Sigmoid colon (tissue), 7 donors: ENCODE data around the gene TAOK3. TPM values are rescaled to one million over a fixed set of nuclear protein-coding genes. Genes with fewer than 3 reads are reported as not detected.

Experiments used
- DNase-seq: peaks from one replicate; pipeline ENCODE4 v3.0.0-alpha.2; 2019
- H3K27ac ChIP-seq, 4 donors: fragments of 200-600 bp; sonication (generic); one replicate each; pipeline ENCODE4 v1.5.1; 2016 to 2019; ENCODE audit warnings: mild to moderate bottlenecking in 1 of 4
- H3K27me3 ChIP-seq, 3 donors: fragments of 200-600 bp; sonication (generic); one replicate each; pipeline ENCODE4 v1.5.1; 2019; ENCODE audit warnings: mild to moderate bottlenecking in 1 of 3
- H3K36me3 ChIP-seq, 4 donors: fragments of 200-600 bp; sonication (generic); one replicate each; pipeline ENCODE4 v1.5.1; 2016 to 2019
- H3K4me1 ChIP-seq, 4 donors: fragments of 200-600 bp; sonication (generic); one replicate each; pipeline ENCODE4 v1.5.1; 2017 to 2019
- H3K4me3 ChIP-seq, 4 donors: fragments of 200-600 bp; sonication (generic); one replicate each; pipeline ENCODE4 v1.5.1; 2017 to 2019; ENCODE audit warnings: mild to moderate bottlenecking in 2 of 4, moderate library complexity in 1 of 4
- H3K9me3 ChIP-seq, 4 donors: fragments of 200-600 bp in 3 of 4; sonication (generic) in 3 of 4; one replicate each; pipeline versions ENCODE4 v1.5.1 to v1.6.1; 2013 to 2019
- CTCF ChIP-seq, 4 experiments: fragments of 450-650 bp in 3 of 4; fragments of 200-600 bp in 1 of 4; IDR thresholded peaks; one replicate each; pipeline ENCODE4 v1.5.1; 2016 to 2019; ENCODE audit warnings: antibody characterized with exemption in 4 of 4, mild to moderate bottlenecking in 3 of 4, moderate library complexity in 2 of 4
- EP300 ChIP-seq, 4 donors: sonication (generic); formaldehyde crosslinking; IDR thresholded peaks; one replicate each; pipeline ENCODE4 v1.6.1; 2017; ENCODE audit warnings: antibody characterized with exemption in 4 of 4
- POLR2A ChIP-seq, 2 donors: fragments of 450-650 bp; IDR thresholded peaks; one replicate each; pipeline ENCODE4 v1.6.1; 2016; ENCODE audit warnings: antibody characterized with exemption in 2 of 2, mild to moderate bottlenecking in 2 of 2, moderate library complexity in 2 of 2
- POLR2AphosphoS5 ChIP-seq, 4 donors: sonication (generic); formaldehyde crosslinking; IDR thresholded peaks; one replicate each; pipeline ENCODE4 v1.6.1; 2017; ENCODE audit warnings: antibody characterized with exemption in 4 of 4
- WGBS, 2 donors: extraction: QIAGEN DNeasy Blood & Tissue Kit; methylation state at CpG; one replicate each; pipeline ENCODE4 v1.1.7; 2013; 5-methylcytosine and 5-hydroxymethylcytosine counted together
- intact Hi-C: fragments of 100-400 bp; cut with DNase I; formaldehyde crosslinking; loops from one replicate; pipeline ENCODE4 v1.15.1; 2023
- polyA plus RNA-seq, 3 donors: library from polyadenylated mRNA; stranded (reverse); fragments of 200-250 nt; gene quantifications; one replicate each; pipeline ENCODE4 v1.2.3, GENCODE V29; 2013
- total RNA-seq, 4 donors: library from RNA; depleted of rRNA; stranded (reverse); fragments of >200 nt; gene quantifications; one replicate each; pipeline ENCODE4 v1.1.0, GENCODE V29; 2016
- donor health status: healthy with polysubstance abuse.
- donor health status: Bipolar disorder and iron deficiency.
- donor health status: healthy.

Gene TAOK3
- total and polyA plus RNA-seq, 7 donors: 18.9 to 66.2 (median 29.4) TPM

- DNase-seq: no peak
- H3K27ac ChIP-seq: no peak overlapping the region
- intact Hi-C loops: no loop called here
- H3K36me3 ChIP-seq: no peaks in the 10 kb centered on the region
- 50 to 75% methylated on average over 4 of the region's 4 CpGs for WGBS, 2 donors
- H3K4me1 ChIP-seq: no peaks in the 10 kb centered on the region
- no peaks in the 10 kb centered on the region for H3K9me3 ChIP-seq
- no peaks in the 10 kb centered on the region for H3K27me3 ChIP-seq
- H3K4me3 ChIP-seq: no peak overlapping the region
- no peak for TF ChIP-seq EP300 (IDR thresholded peaks at IDR 0.05)
- no peak for TF ChIP-seq CTCF (IDR thresholded peaks at IDR 0.05)
- TF ChIP-seq POLR2A (IDR thresholded peaks at IDR 0.05): no peak
- TF ChIP-seq POLR2AphosphoS5 (IDR thresholded peaks at IDR 0.05): no peak
Measured at GRCh38 chr12:118274066-118274465, 98.6 kb downstream of the TAOK3 start.

- H3K36me3 ChIP-seq: no peaks in the 10 kb centered on the region
- TF ChIP-seq EP300 (IDR thresholded peaks at IDR 0.05) (no peak), POLR2AphosphoS5 (IDR thresholded peaks at IDR 0.05) (no peak), POLR2A (IDR thresholded peaks at IDR 0.05) (no peak), CTCF (IDR thresholded peaks at IDR 0.05) (no peak)
- no peak overlapping the region for H3K27ac ChIP-seq
- H3K27me3 ChIP-seq: no peaks in the 10 kb centered on the region
- no peak overlapping the region for H3K4me3 ChIP-seq
- no peaks in the 10 kb centered on the region for H3K4me1 ChIP-seq
- DNase-seq: no peak
- 87 to 90% methylated on average over 5 of the region's 5 CpGs for WGBS, 2 donors
- intact Hi-C loops: no loop called here
- no peaks in the 10 kb centered on the region for H3K9me3 ChIP-seq
Measured at GRCh38 chr12:118271770-118272417, 100.8 kb downstream of the TAOK3 start.

- Histone ChIP-seq H3K4me3 (no peak overlapping the region), H3K4me1 (no peaks in the 10 kb centered on the region), H3K27me3 (no peaks in the 10 kb centered on the region), H3K27ac (no peak overlapping the region), H3K9me3 (no peaks in the 10 kb centered on the region), H3K36me3 (no peaks in the 10 kb centered on the region)
- WGBS, 2 donors: 94 to 97% methylated on average over 3 of the region's 3 CpGs
- intact Hi-C loops: no loop called here
- DNase-seq: no peak
- TF ChIP-seq EP300 (IDR thresholded peaks at IDR 0.05): no peak
- no peak for TF ChIP-seq CTCF (IDR thresholded peaks at IDR 0.05)
- no peak for TF ChIP-seq POLR2A (IDR thresholded peaks at IDR 0.05)
- no peak for TF ChIP-seq POLR2AphosphoS5 (IDR thresholded peaks at IDR 0.05)
Measured at GRCh38 chr12:118271183-118271582, 101.5 kb downstream of the TAOK3 start.

GRCh38 chr12:118269806-118270205 is 102.9 kb downstream of the TAOK3 start:
- no peak overlapping the region for H3K4me3 ChIP-seq
- 95 to 97% methylated on average over 1 of the region's 1 CpG for WGBS, 2 donors
- TF ChIP-seq CTCF (IDR thresholded peaks at IDR 0.05): no peak
- TF ChIP-seq POLR2A (IDR thresholded peaks at IDR 0.05): no peak
- no peak for TF ChIP-seq EP300 (IDR thresholded peaks at IDR 0.05)
- no peak for TF ChIP-seq POLR2AphosphoS5 (IDR thresholded peaks at IDR 0.05)
- intact Hi-C loops: no loop called here
- H3K36me3 ChIP-seq: peaks cover 0 to 9% (median 0%) of the 10 kb centered on the region in 4 donors
- no peaks in the 10 kb centered on the region for H3K27me3 ChIP-seq
- DNase-seq: no peak
- no peaks in the 10 kb centered on the region for H3K9me3 ChIP-seq
- H3K27ac ChIP-seq: no peak overlapping the region
- H3K4me1 ChIP-seq: no peaks in the 10 kb centered on the region

GRCh38 chr12:118259079-118259478 is 113.6 kb downstream of the TAOK3 start:
- 84 to 91% methylated on average over 6 of the region's 6 CpGs for WGBS, 2 donors
- Histone ChIP-seq H3K27me3 (no peaks in the 10 kb centered on the region), H3K27ac (no peak overlapping the region), H3K4me3 (no peak overlapping the region), H3K9me3 (no peaks in the 10 kb centered on the region), H3K36me3 (peaks cover 0 to 17% (median 5%) of the 10 kb centered on the region in 4 donors), H3K4me1 (no peaks in the 10 kb centered on the region)
- no peak for DNase-seq
- intact Hi-C loops: no loop called here
- TF ChIP-seq EP300 (IDR thresholded peaks at IDR 0.05) (no peak), CTCF (IDR thresholded peaks at IDR 0.05) (no peak), POLR2AphosphoS5 (IDR thresholded peaks at IDR 0.05) (no peak), POLR2A (IDR thresholded peaks at IDR 0.05) (no peak)
